GM12878 (cell line): ENCODE data around the gene CLN6. TPM values are rescaled to one million over a fixed set of nuclear protein-coding genes. Genes with fewer than 3 reads are reported as not detected.
"Not testable (repeated sequence)": the region's sequence is repeated elsewhere in the genome, so short reads cannot be mapped to it uniquely, and the experiment has no call there.

Experiments used
- ATAC-seq: fragments of 200-7000 bp; cut with Tn5 transposase; 3 replicates; pipeline ENCODE4 v1.9.1; 2020; ENCODE audit warnings: mild to moderate bottlenecking, moderate library complexity
- BruUV-seq: library from RNA; stranded (reverse); fragments of 400-500 nt; replicated peaks from 2 replicates; lab custom pipeline; 2021; lab: Mats Ljungman, UMichigan
- CTCF ChIA-PET: fragments of 300-600 bp; sonication (Branson Sonifier 250); formaldehyde crosslinking; extraction: SDS; loops from one replicate; lab custom pipeline; 2021; ENCODE audit warnings: inconsistent platforms; lab: Yijun Ruan, JAX
- POLR2A ChIA-PET: fragments of 350-600 bp; formaldehyde crosslinking; extraction: SDS; loops from one replicate; lab custom pipeline; 2021; ENCODE audit warnings: inconsistent platforms; lab: Charles Lee
- RAD21 ChIA-PET: fragments of 300-600 bp; sonication (Branson Sonifier 250); formaldehyde crosslinking; loops from one replicate; lab custom pipeline; 2023; ENCODE audit warnings: antibody characterized with exemption; ENCODE audit not compliant: unreplicated experiment; lab: Charles Lee
- SMC1A ChIA-PET: fragments of 300-600 bp; sonication (Branson Sonifier 250); formaldehyde crosslinking; loops from one replicate; lab custom pipeline; 2023; ENCODE audit not compliant: unreplicated experiment, uncharacterized antibody; lab: Charles Lee
- DNase-seq: peaks from one replicate; pipeline ENCODE4 v3.0.0-alpha.2; 2011; ENCODE audit warnings: low read depth, low spot score
- FAIRE-seq: peaks from 3 replicates; lab custom pipeline; 2011; peaks lifted over from hg19 to GRCh38; lab: Jason Lieb, UNC
- H2AFZ ChIP-seq: 2 replicates; pipeline ENCODE4 v1.6.0; 2011; ENCODE audit warnings: low read depth, low read length, control low read depth; ENCODE audit not compliant: control insufficient read depth
- H3K27ac ChIP-seq: 2 replicates; pipeline ENCODE4 v1.5.1; 2011; ENCODE audit warnings: control low read depth; ENCODE audit not compliant: control insufficient read depth, insufficient read depth
- H3K27me3 ChIP-seq, 2 experiments: replicated peaks in 1 of 2; 2 replicates each; pipeline versions ENCODE4 v1.6.0 to v1.6.1; 2011; ENCODE audit warnings: low read length in 1 of 2; ENCODE audit not compliant: control insufficient read depth in 2 of 2, insufficient read depth in 2 of 2
- H3K36me3 ChIP-seq, 2 experiments: 2 replicates each; pipeline ENCODE4 v1.5.1; 2011; ENCODE audit warnings: low read length in 1 of 2; ENCODE audit not compliant: control insufficient read depth in 2 of 2, insufficient read depth in 2 of 2
- H3K4me1 ChIP-seq: 2 replicates; pipeline ENCODE4 v1.6.1; 2011; ENCODE audit warnings: mild to moderate bottlenecking, low read length, moderate library complexity, mixed read lengths; ENCODE audit not compliant: control insufficient read depth, insufficient read depth
- H3K4me2 ChIP-seq: 2 replicates; pipeline ENCODE4 v1.6.0; 2011; ENCODE audit warnings: control low read depth; ENCODE audit not compliant: control insufficient read depth, insufficient read depth
- H3K4me3 ChIP-seq: fragments of 200-600 bp; sonication (generic); 2 replicates; pipeline ENCODE4 v1.5.1; 2016
- H3K79me2 ChIP-seq: 2 replicates; pipeline ENCODE4 v1.6.0; 2011; ENCODE audit warnings: low read length; ENCODE audit not compliant: control insufficient read depth, insufficient read depth
- H3K9ac ChIP-seq: 2 replicates; pipeline ENCODE4 v1.8.0; 2011; ENCODE audit warnings: low read length, control low read depth, mixed read lengths; ENCODE audit not compliant: control insufficient read depth, insufficient read depth
- H3K9me3 ChIP-seq: replicated peaks from 3 replicates; pipeline ENCODE4 v1.5.1; 2011; ENCODE audit warnings: mild to moderate bottlenecking, low read length; ENCODE audit not compliant: control insufficient read depth, insufficient read depth
- H4K20me1 ChIP-seq: 2 replicates; pipeline ENCODE4 v1.6.0; 2011; ENCODE audit not compliant: control insufficient read depth, insufficient read depth
- CBX3 ChIP-seq: fragments of 200-600 bp; sonication (generic); IDR thresholded peaks from 2 replicates; pipeline ENCODE4 v1.6.1; 2016; ENCODE audit warnings: low read depth, borderline replicate concordance
- RELA ChIP-seq: fragments of 450-650 bp; IDR thresholded peaks from 2 replicates; pipeline ENCODE4 v1.8.0; 2014; ENCODE audit warnings: borderline replicate concordance; ENCODE audit not compliant: partially characterized antibody
- ZBED1 ChIP-seq: IDR thresholded peaks from 2 replicates; pipeline ENCODE4 v1.6.1; 2016; ENCODE audit warnings: borderline replicate concordance
- ZNF217 ChIP-seq: fragments of 450-650 bp; IDR thresholded peaks from 2 replicates; pipeline ENCODE4 v1.6.1; 2017; ENCODE audit warnings: antibody characterized with exemption, mild to moderate bottlenecking
- ZZZ3 ChIP-seq: IDR thresholded peaks from 2 replicates; pipeline ENCODE4 v1.6.1; 2011; ENCODE audit warnings: low read depth; ENCODE audit not compliant: control insufficient read depth, insufficient read length
- WGBS: methylation state at CpG from one replicate; pipeline ENCODE4 v1.1.6; 2016; ENCODE audit warnings: low lambda C conversion rate; ENCODE audit not compliant: insufficient replicate concordance, insufficient coverage; ENCODE audit errors: missing lambda C conversion rate; 5-methylcytosine and 5-hydroxymethylcytosine counted together
- in situ Hi-C: fragments of 300-500 bp; cut with MboI; formaldehyde crosslinking; loops from 9 replicates; pipeline ENCODE4 v1.14.3; 2018; ENCODE audit warnings: mixed read lengths
- intact Hi-C: fragments of 100-400 bp; cut with micrococcal nuclease; formaldehyde crosslinking; loops from one replicate; pipeline ENCODE4 v1.14.2; 2022; ENCODE audit not compliant: unreplicated experiment
- polyA plus RNA-seq, 11 experiments: library from polyadenylated mRNA; depleted of rRNA in 4 of 11; unstranded in 6 of 11; stranded (reverse) in 5 of 11; fragments of >200 nt; fragmentation: Nextera tagmentation in 4 of 11; fragmentation: Illumina TruSeq in 1 of 11; extraction: Ambion mirVana in 4 of 11; extraction: Trizol in 1 of 11; gene quantifications; 1 replicate in 1 of 11; 2 replicates in 10 of 11; pipeline versions ENCODE4 v1.2.1 to v1.2.3, GENCODE V29; 2011 to 2016; ENCODE audit warnings: inconsistent platforms in 2 of 11, missing spikeins in 2 of 11, low read depth in 1 of 11
- total RNA-seq, 4 experiments: library from RNA; depleted of rRNA in 3 of 4; stranded (reverse); fragments of >200 nt in 3 of 4; fragmentation: Illumina TruSeq in 1 of 4; extraction: Trizol in 1 of 4; gene quantifications; 2 replicates each; pipeline versions ENCODE4 v1.2.1 to v1.2.3, GENCODE V29; 2013 to 2021

Gene CLN6
- total and polyA plus RNA-seq, 10 of the 15 experiments (the other 5 are each of a cell fraction or from before 2014, with no cell fraction given) = 0.74 to 69.0 (median 30.3) TPM

DNA sequence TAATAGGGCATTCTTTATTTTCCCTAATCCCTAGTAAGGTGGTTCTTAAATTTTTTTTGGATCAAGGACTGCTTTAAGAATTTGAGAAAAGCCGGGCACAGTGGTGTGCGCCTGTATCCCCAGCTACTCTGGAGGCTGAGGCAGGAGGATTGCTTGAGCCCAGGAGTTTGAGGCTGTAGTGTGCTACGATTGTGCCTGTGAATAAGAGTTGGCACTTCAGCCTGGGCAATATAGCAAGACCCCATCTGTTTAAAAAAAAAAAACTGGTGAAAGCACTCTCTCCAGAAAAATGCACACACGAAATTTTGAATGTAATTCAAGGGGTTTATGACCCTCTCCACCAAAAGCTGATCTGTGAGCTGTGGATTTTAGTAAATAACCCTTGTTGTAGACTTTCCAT, 56.4 kb downstream of the CLN6 start:
- Histone ChIP-seq H3K4me3 (no peak overlapping the region), H3K4me1 (no peaks in the 10 kb centered on the region), H3K36me3 (peaks cover 2 to 16% of the 10 kb centered on the region in 2 experiments), H3K27me3 (no peaks in the 10 kb centered on the region), H2AFZ (no peak overlapping the region), H3K9ac (no peak overlapping the region), H4K20me1 (peaks cover 3% of the 10 kb centered on the region; the same call in 1 of the 2 replicates), H3K79me2 (no peaks in the 10 kb centered on the region), H3K27ac (no peak overlapping the region), H3K4me2 (no peak overlapping the region), H3K9me3 (no peaks in the 10 kb centered on the region)
- ChIA-PET RAD21 (no interaction called here), CTCF (interaction anchor here (0.6 kb wide), 1 partner anchor 301 kb away, joined by 4 read pairs; no protein-coding TSS in a partner anchor), SMC1A (interaction anchor here (1.0 kb wide), 2 partner anchors 117 to 311 kb away, joined by 3 read pairs; no protein-coding TSS in a partner anchor), POLR2A (interaction anchor here (0.7 kb wide), 1 partner anchor 23 kb away, joined by 3 read pairs; no protein-coding TSS in a partner anchor)
- DNase-seq (no peak), ATAC-seq (no peak), FAIRE-seq (no peak)
- intact Hi-C loops = no loop called here
- WGBS = 86% methylated on average over 4 of the region's 4 CpGs
- in situ Hi-C loops = no loop called here
- no TSS peak for BruUV-seq
- TF ChIP-seq ZZZ3 (no peak), ZNF217 (no peak), ZBED1 (no peak), RELA (no peak), CBX3 (no peak)

DNA sequence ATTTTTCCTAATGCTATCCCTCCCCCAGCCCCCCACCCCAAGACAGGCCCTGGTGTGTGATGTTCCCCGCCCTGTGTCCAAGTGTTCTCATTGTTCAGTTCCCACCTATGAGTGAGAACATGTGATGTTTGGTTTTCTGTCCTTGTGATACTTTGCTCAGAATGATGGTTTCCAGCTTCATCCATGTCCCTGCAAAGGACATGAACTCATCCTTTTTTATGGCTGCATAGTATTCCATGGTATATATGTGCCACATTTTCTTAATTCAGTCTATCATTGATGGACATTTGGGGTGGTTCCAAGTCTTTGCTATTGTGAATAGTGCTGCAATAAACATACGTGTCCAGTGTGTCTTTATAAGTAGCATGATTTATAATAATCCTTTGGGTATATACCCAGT, 57.5 kb downstream of the CLN6 start:
- H3K4me2 ChIP-seq, H3K9ac ChIP-seq, H4K20me1 ChIP-seq, H3K27me3 ChIP-seq, RAD21 ChIA-PET, H3K27ac ChIP-seq, SMC1A ChIA-PET, FAIRE-seq, DNase-seq, CTCF ChIA-PET, H3K4me3 ChIP-seq, POLR2A ChIA-PET, ATAC-seq, H3K4me1 ChIP-seq, H3K9me3 ChIP-seq, BruUV-seq, H3K79me2 ChIP-seq, H2AFZ ChIP-seq, in situ Hi-C loops, intact Hi-C loops: not testable (repeated sequence)
- WGBS = 100% methylated on average over 1 of the region's 2 CpGs
- H3K36me3 ChIP-seq = peaks cover 0 to 12% of the 10 kb centered on the region in 2 experiments; a peak in 3 of 4 replicates
